ENCODE results near the gene OR10H2. TPM values are rescaled to one million over a fixed set of nuclear protein-coding genes. Genes with fewer than 3 reads are reported as not detected.
"Not testable (repeated sequence)": the region's sequence is repeated elsewhere in the genome, so short reads cannot be mapped to it uniquely, and the experiment has no call there.

Gene OR10H2
- total RNA-seq, 1 donor from 2014 or later = not detected

GRCh38 chr19:15769586-15769985 lies 41.8 kb downstream of the OR10H2 start:
- H3K9me3 ChIP-seq = no peaks in the 10 kb centered on the region
- no peak overlapping the region for H3K4me3 ChIP-seq
- no peak for ATAC-seq
- no peaks in the 10 kb centered on the region for H3K27me3 ChIP-seq (ENCODE audit: low read depth)
- TF ChIP-seq CTCF (IDR thresholded peaks at IDR 0.05) = no peak
- no peak overlapping the region for H3K27ac ChIP-seq
- intact Hi-C loops (cut with DNase I) = no loop called here
- H3K36me3 ChIP-seq = no peaks in the 10 kb centered on the region
- DNase-seq = no peak
- no peaks in the 10 kb centered on the region for H3K4me1 ChIP-seq

GRCh38 chr19:15774159-15774558 lies 46.3 kb downstream of the OR10H2 start:
- H3K4me1 ChIP-seq; H3K4me3 ChIP-seq; intact Hi-C loops (cut with DNase I); H3K27ac ChIP-seq; DNase-seq; H3K36me3 ChIP-seq; H3K9me3 ChIP-seq; H3K27me3 ChIP-seq (ENCODE audit: low read depth); ATAC-seq: not testable (repeated sequence)

- no peak for TF ChIP-seq CTCF (IDR thresholded peaks at IDR 0.05)
- H3K9me3 ChIP-seq = no peaks in the 10 kb centered on the region
- intact Hi-C loops (cut with DNase I) = no loop called here
- H3K36me3 ChIP-seq = no peaks in the 10 kb centered on the region
- no peak overlapping the region for H3K4me3 ChIP-seq
- DNase-seq = no peak
- peaks cover 4% of the 10 kb centered on the region for H3K4me1 ChIP-seq
- no peak overlapping the region for H3K27ac ChIP-seq
- ATAC-seq = no peak
- H3K27me3 ChIP-seq (ENCODE audit: low read depth) = no peaks in the 10 kb centered on the region
Observed at GRCh38 chr19:15775249-15775648, 47.4 kb downstream of the OR10H2 start.

- no peak for DNase-seq
- H3K4me3 ChIP-seq = no peak overlapping the region
- intact Hi-C loops (cut with DNase I) = no loop called here
- no peak for ATAC-seq
- no peaks in the 10 kb centered on the region for H3K36me3 ChIP-seq
- no peak overlapping the region for H3K27ac ChIP-seq
- TF ChIP-seq CTCF (IDR thresholded peaks at IDR 0.05) = no peak
- H3K4me1 ChIP-seq = peaks cover 8% of the 10 kb centered on the region
- H3K9me3 ChIP-seq = no peaks in the 10 kb centered on the region
- H3K27me3 ChIP-seq (ENCODE audit: low read depth) = no peaks in the 10 kb centered on the region
Observed at GRCh38 chr19:15776264-15776663, 48.4 kb downstream of the OR10H2 start.

GRCh38 chr19:15776991-15777970 lies 49.5 kb downstream of the OR10H2 start:
- no peak for DNase-seq
- H3K4me1 ChIP-seq = peaks cover 8% of the 10 kb centered on the region

More at GRCh38 chr19:15776991-15777970, 49.5 kb downstream of the OR10H2 start:
- no peak overlapping the region for H3K4me3 ChIP-seq
- H3K27me3 ChIP-seq (ENCODE audit: low read depth) = no peaks in the 10 kb centered on the region
- no peak for ATAC-seq
- intact Hi-C loops (cut with DNase I) = no loop called here
- no peak overlapping the region for H3K27ac ChIP-seq
- H3K9me3 ChIP-seq = no peaks in the 10 kb centered on the region
- H3K36me3 ChIP-seq = no peaks in the 10 kb centered on the region
- TF ChIP-seq CTCF (IDR thresholded peaks at IDR 0.05) = no peak

Other genes starting within 250 kb of the OR10H2 start
- gene PGLYRP2, start 248.5 kb upstream of the OR10H2 start, total RNA-seq = not detected
- gene CYP4F22, start 219.5 kb upstream of the OR10H2 start, total RNA-seq = 0.24 TPM
- gene CYP4F8, start 112.8 kb upstream of the OR10H2 start, total RNA-seq = not detected
- 2.8 TPM for gene CYP4F3, start 87.1 kb upstream of the OR10H2 start, total RNA-seq
- gene CYP4F12, start 54.9 kb upstream of the OR10H2 start, total RNA-seq = 4.5 TPM
- gene OR10H3, start 10.0 kb downstream of the OR10H2 start, total RNA-seq = not detected
- not detected for gene OR10H5, start 59.6 kb downstream of the OR10H2 start, total RNA-seq
- not detected for gene OR10H1, start 87.6 kb downstream of the OR10H2 start, total RNA-seq
- not detected for gene CYP4F2, start 170.1 kb downstream of the OR10H2 start, total RNA-seq
- gene CYP4F11, start 206.5 kb downstream of the OR10H2 start, total RNA-seq = 3.5 TPM
- not detected for gene OR10H4, start 221.0 kb downstream of the OR10H2 start, total RNA-seq

Data from lower lobe of right lung (tissue), 2 donors.